ENCODE results near the gene ARRDC5.

- no peak for TF ChIP-seq CTCF (IDR thresholded peaks at IDR 0.05)
- TF ChIP-seq POLR2AphosphoS5 (IDR thresholded peaks at IDR 0.05; ENCODE audit: insufficient read depth in 1 of 2, low read depth in 1 of 2): no peak
- TF ChIP-seq POLR2A (IDR thresholded peaks at IDR 0.05): no peak
Measured at GRCh38 chr19:4923276-4923747, 20.6 kb upstream of the ARRDC5 start.
